ENCODE data around the gene KCTD8. TPM values are rescaled to one million over a fixed set of nuclear protein-coding genes. Genes with fewer than 3 reads are reported as not detected.
A peak's percentile ranks its signal among the peaks of the same experiment; 100 is the strongest.

Gene KCTD8
- total RNA-seq, 1 experiment from 2014 or later = 3.8 TPM

GRCh38 chr4:44447563-44448504 is 775 bp downstream of the KCTD8 start (continued):
- TF ChIP-seq FOXP4 (CRISPR knock-in tag; IDR thresholded peaks at IDR 0.05) = peak; percentile 87
- TF ChIP-seq TP53 (CRISPR knock-in tag; IDR thresholded peaks at IDR 0.05) = no peak; the same call in 1 of the 2 replicates
- no peak for TF ChIP-seq USF1 (CRISPR knock-in tag; IDR thresholded peaks at IDR 0.05)
- TF ChIP-seq GTF2I (CRISPR knock-in tag; conservative IDR thresholded peaks at IDR 0.05) = no peak
- no peak for TF ChIP-seq ZNF232 (CRISPR knock-in tag; IDR thresholded peaks at IDR 0.05)
- no peak for TF ChIP-seq ZNF121 (CRISPR knock-in tag; IDR thresholded peaks at IDR 0.05)
- no peak for TF ChIP-seq JAZF1 (CRISPR knock-in tag; IDR thresholded peaks at IDR 0.05)
- 0 out of 2 replicates have a peak, but pooled peaks have one; percentile 49 for TF ChIP-seq KAT7 (CRISPR knock-in tag; IDR thresholded peaks at IDR 0.05; ENCODE audit: borderline replicate concordance)
- no peak for TF ChIP-seq ZNF512 (CRISPR knock-in tag; IDR thresholded peaks at IDR 0.05; ENCODE audit: borderline replicate concordance)
- no peak for TF ChIP-seq ERG (CRISPR knock-in tag; IDR thresholded peaks at IDR 0.05)
- peak; percentile 22; the same call in 1 of the 2 replicates for TF ChIP-seq USF2 (CRISPR knock-in tag; IDR thresholded peaks at IDR 0.05)
- TF ChIP-seq NFYB (CRISPR knock-in tag; conservative IDR thresholded peaks at IDR 0.05; ENCODE audit: low read depth) = no peak
- TF ChIP-seq ZNF281 (CRISPR knock-in tag; IDR thresholded peaks at IDR 0.05) = no peak
- TF ChIP-seq ESRRA (CRISPR knock-in tag; IDR thresholded peaks at IDR 0.05; ENCODE audit: borderline replicate concordance) = no peak
- no peak for TF ChIP-seq OVOL2 (CRISPR knock-in tag; IDR thresholded peaks at IDR 0.05; ENCODE audit: borderline replicate concordance)
- TF ChIP-seq SMAD3 (CRISPR knock-in tag; IDR thresholded peaks at IDR 0.05; ENCODE audit: borderline replicate concordance) = 0 out of 2 replicates have a peak, but pooled peaks have one; percentile 33
- TF ChIP-seq IRF1 (CRISPR knock-in tag; IDR thresholded peaks at IDR 0.05) = no peak
- TF ChIP-seq FOXP1 (CRISPR knock-in tag; IDR thresholded peaks at IDR 0.05; ENCODE audit: borderline replicate concordance) = peak; percentile 83
- no peak for TF ChIP-seq STAT6 (CRISPR knock-in tag; conservative IDR thresholded peaks at IDR 0.05; ENCODE audit: low read depth)
- TF ChIP-seq ATF2 (CRISPR knock-in tag; IDR thresholded peaks at IDR 0.05; ENCODE audit: borderline replicate concordance, low read depth) = 0 out of 2 replicates have a peak, but pooled peaks have one; percentile 24
